ENCODE results near the gene ARTN. TPM values are rescaled to one million over a fixed set of nuclear protein-coding genes. Genes with fewer than 3 reads are reported as not detected.

ARTN gene
- total and polyA plus RNA-seq, 11 donors = 0.07 to 1.3 (median 0.23) TPM; not detected in 6

- intact Hi-C loops (cut with DNase I) = no loop called here
- no peaks in the 10 kb centered on the region for H3K9me3 ChIP-seq
- TF ChIP-seq POLR2A (IDR thresholded peaks at IDR 0.05) (no peak), CTCF (IDR thresholded peaks at IDR 0.05) (no peak)
- H3K36me3 ChIP-seq = peaks cover 0 to 8% (median 0%) of the 10 kb centered on the region in 9 donors
- peaks cover 0 to 7% (median 0%) of the 10 kb centered on the region in 12 donors for H3K4me1 ChIP-seq
- H3K27me3 ChIP-seq = no peaks in the 10 kb centered on the region
- DNase-seq = peak in 1 of 5 donors; percentile 19
- H3K27ac ChIP-seq = no peak overlapping the region
- WGBS, 4 donors = 92 to 95% (median 94%) methylated on average over 12 to 13 of the region's 13 CpGs
- H3K4me3 ChIP-seq = no peak overlapping the region
- no peak for ATAC-seq
These were observed 18.8 kb upstream of the ARTN start for GRCh38 chr1:43914576-43915525.

- intact Hi-C loops (cut with DNase I) = no loop called here
- Histone ChIP-seq H3K4me1 (no peaks in the 10 kb centered on the region), H3K27ac (no peak overlapping the region), H3K27me3 (no peaks in the 10 kb centered on the region), H3K9me3 (no peaks in the 10 kb centered on the region), H3K4me3 (no peak overlapping the region), H3K36me3 (peaks cover 0 to 23% (median 0%) of the 10 kb centered on the region in 9 donors)
- 88 to 94% (median 92%) methylated on average over 7 of the region's 7 CpGs for WGBS, 4 donors
- TF ChIP-seq CTCF (IDR thresholded peaks at IDR 0.05) = no peak
- no peak for TF ChIP-seq POLR2A (IDR thresholded peaks at IDR 0.05)
- peak in 1 of 5 donors; percentile 7 for DNase-seq
- peak in 1 of 4 donors; percentile 16 for ATAC-seq
These were observed 13.7 kb upstream of the ARTN start for GRCh38 chr1:43919906-43920305.

GRCh38 chr1:43921022-43921421, 12.6 kb upstream of the ARTN start:
- Histone ChIP-seq H3K9me3 (no peaks in the 10 kb centered on the region), H3K4me3 (no peak overlapping the region), H3K4me1 (no peaks in the 10 kb centered on the region), H3K27me3 (no peaks in the 10 kb centered on the region), H3K27ac (no peak overlapping the region), H3K36me3 (peaks cover 0 to 29% (median 7%) of the 10 kb centered on the region in 9 donors)
- intact Hi-C loops (cut with DNase I) = no loop called here
- ATAC-seq (no peak), DNase-seq (peak in 1 of 5 donors; percentile 3)
- 91 to 97% (median 96%) methylated on average over 6 of the region's 6 CpGs for WGBS, 4 donors
- TF ChIP-seq CTCF (IDR thresholded peaks at IDR 0.05) (no peak), POLR2A (IDR thresholded peaks at IDR 0.05) (no peak)

- intact Hi-C loops (cut with DNase I) = no loop called here
- no peak overlapping the region for H3K4me3 ChIP-seq
- no peaks in the 10 kb centered on the region for H3K27me3 ChIP-seq
- no peaks in the 10 kb centered on the region for H3K4me1 ChIP-seq
- 81 to 87% (median 85%) methylated on average over 4 of the region's 4 CpGs for WGBS, 4 donors
- H3K9me3 ChIP-seq = no peaks in the 10 kb centered on the region
- H3K36me3 ChIP-seq = peaks cover 0 to 32% (median 7%) of the 10 kb centered on the region in 9 donors
- DNase-seq (no peak), ATAC-seq (no peak)
- no peak overlapping the region for H3K27ac ChIP-seq
- TF ChIP-seq CTCF (IDR thresholded peaks at IDR 0.05) (no peak), POLR2A (IDR thresholded peaks at IDR 0.05) (no peak)
These were observed 9.1 kb upstream of the ARTN start for GRCh38 chr1:43924516-43924915.

All from heart left ventricle (tissue), 16 donors.